Measurements from ENCODE around the gene TLE1.
"Not testable (repeated sequence)": the region's sequence is repeated elsewhere in the genome, so short reads cannot be mapped to it uniquely, and the experiment has no call there.

DNA sequence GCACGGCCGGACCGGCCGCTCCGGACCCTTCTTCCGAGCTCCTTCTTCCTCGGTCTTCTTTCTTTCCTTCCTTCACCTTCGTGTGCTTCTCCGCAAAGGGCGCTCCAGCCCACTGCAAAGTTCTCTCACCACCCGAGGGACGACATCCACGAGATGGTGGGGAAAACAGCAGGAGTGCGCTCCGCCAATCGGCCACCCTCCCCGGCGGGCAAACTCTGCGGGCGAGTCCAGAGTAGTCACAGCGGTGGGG lies 329 bp downstream of the TLE1 start:
- not testable (repeated sequence) for TF ChIP-seq CTCF (conservative IDR thresholded peaks at IDR 0.05; ENCODE audit: low read length); EZH2phosphoT487 (IDR thresholded peaks at IDR 0.05; ENCODE audit: borderline replicate concordance)

Data from Loucy (cell line).